ENCODE measurements around the gene PLEKHM3.

PLEKHM3 gene

GRCh38 chr2:207991944-207992343 lies 33.4 kb downstream of the PLEKHM3 start:
- DNase-seq: no peak

GRCh38 chr2:207990784-207991183 lies 34.5 kb downstream of the PLEKHM3 start:
- DNase-seq: no peak

- no peak for DNase-seq
Observed at GRCh38 chr2:207988975-207989374, 36.4 kb downstream of the PLEKHM3 start.

GRCh38 chr2:207987025-207987716 lies 38.2 kb downstream of the PLEKHM3 start:
- DNase-seq: no peak

GRCh38 chr2:207984765-207985480 lies 40.4 kb downstream of the PLEKHM3 start:
- DNase-seq: no peak

GRCh38 chr2:207983641-207984042 lies 41.7 kb downstream of the PLEKHM3 start:
- DNase-seq: no peak

- no peak for DNase-seq
Observed at GRCh38 chr2:207978177-207978948, 47.0 kb downstream of the PLEKHM3 start.

- no peak for DNase-seq
Observed at GRCh38 chr2:207975921-207976320, 49.4 kb downstream of the PLEKHM3 start.

GRCh38 chr2:207974216-207974605 lies 51.1 kb downstream of the PLEKHM3 start:
- no peak for DNase-seq

- no peak for DNase-seq
Observed at GRCh38 chr2:207970826-207971180, 54.5 kb downstream of the PLEKHM3 start.

- no peak for DNase-seq
Observed at GRCh38 chr2:207970147-207970825, 55.0 kb downstream of the PLEKHM3 start.

- no peak for DNase-seq
Observed at GRCh38 chr2:207969249-207969648, 56.1 kb downstream of the PLEKHM3 start.

- no peak for DNase-seq
Observed at GRCh38 chr2:207967121-207967520, 58.2 kb downstream of the PLEKHM3 start.

- no peak for DNase-seq
Observed at GRCh38 chr2:207960911-207961310, 64.4 kb downstream of the PLEKHM3 start.

- no peak for DNase-seq
Observed at GRCh38 chr2:207960090-207960489, 65.2 kb downstream of the PLEKHM3 start.

GRCh38 chr2:207956771-207957170 lies 68.6 kb downstream of the PLEKHM3 start:
- no peak for DNase-seq

GRCh38 chr2:207955456-207955855 lies 69.9 kb downstream of the PLEKHM3 start:
- no peak for DNase-seq

- no peak for DNase-seq
Observed at GRCh38 chr2:207953354-207953753, 72.0 kb downstream of the PLEKHM3 start.

- DNase-seq: no peak
Observed at GRCh38 chr2:207952564-207953345, 72.6 kb downstream of the PLEKHM3 start.

- DNase-seq: no peak
Observed at GRCh38 chr2:207951734-207952470, 73.4 kb downstream of the PLEKHM3 start.

GRCh38 chr2:207950761-207951114 lies 74.6 kb downstream of the PLEKHM3 start:
- no peak for DNase-seq
